Central memory CD8-positive, alpha-beta T cell (primary cell): ENCODE measurements around the gene CCDC40.

Experiments used
- ATAC-seq: fragments of 150-1000 bp; cut with Tn5 transposase; replicated peaks from 2 replicates; pipeline ENCODE4 v1.10.0; 2022; ENCODE audit warnings: mild to moderate bottlenecking, moderate FRiP score, moderate number of reproducible peaks; ENCODE audit not compliant: poor library complexity, severe bottlenecking; ENCODE audit errors: extremely low read depth
- DNase-seq, 2 donors: peaks; one replicate each; pipeline ENCODE4 v3.0.0; 2021; ENCODE audit warnings: low spot score in 2 of 2
- H3K27ac Mint-ChIP-seq: one replicate; pipeline ENCODE4 v1.8.0; 2022; ENCODE audit warnings: low read depth, mild to moderate bottlenecking, moderate library complexity, mixed read lengths
- H3K27me3 Mint-ChIP-seq: one replicate; pipeline ENCODE4 v1.8.0; 2022; ENCODE audit warnings: mixed read lengths
- H3K36me3 Mint-ChIP-seq: one replicate; pipeline ENCODE4 v1.8.0; 2022; ENCODE audit warnings: mild to moderate bottlenecking, moderate library complexity, mixed read lengths; ENCODE audit not compliant: insufficient read depth
- H3K4me1 Mint-ChIP-seq: one replicate; pipeline ENCODE4 v1.8.0; 2022; ENCODE audit warnings: mixed read lengths
- H3K4me3 Mint-ChIP-seq: one replicate; pipeline ENCODE4 v1.8.0; 2022; ENCODE audit warnings: mild to moderate bottlenecking, moderate library complexity, mixed read lengths
- H3K9me3 Mint-ChIP-seq: one replicate; pipeline ENCODE4 v1.8.0; 2022; ENCODE audit warnings: mixed read lengths

The CCDC40 gene

DNA sequence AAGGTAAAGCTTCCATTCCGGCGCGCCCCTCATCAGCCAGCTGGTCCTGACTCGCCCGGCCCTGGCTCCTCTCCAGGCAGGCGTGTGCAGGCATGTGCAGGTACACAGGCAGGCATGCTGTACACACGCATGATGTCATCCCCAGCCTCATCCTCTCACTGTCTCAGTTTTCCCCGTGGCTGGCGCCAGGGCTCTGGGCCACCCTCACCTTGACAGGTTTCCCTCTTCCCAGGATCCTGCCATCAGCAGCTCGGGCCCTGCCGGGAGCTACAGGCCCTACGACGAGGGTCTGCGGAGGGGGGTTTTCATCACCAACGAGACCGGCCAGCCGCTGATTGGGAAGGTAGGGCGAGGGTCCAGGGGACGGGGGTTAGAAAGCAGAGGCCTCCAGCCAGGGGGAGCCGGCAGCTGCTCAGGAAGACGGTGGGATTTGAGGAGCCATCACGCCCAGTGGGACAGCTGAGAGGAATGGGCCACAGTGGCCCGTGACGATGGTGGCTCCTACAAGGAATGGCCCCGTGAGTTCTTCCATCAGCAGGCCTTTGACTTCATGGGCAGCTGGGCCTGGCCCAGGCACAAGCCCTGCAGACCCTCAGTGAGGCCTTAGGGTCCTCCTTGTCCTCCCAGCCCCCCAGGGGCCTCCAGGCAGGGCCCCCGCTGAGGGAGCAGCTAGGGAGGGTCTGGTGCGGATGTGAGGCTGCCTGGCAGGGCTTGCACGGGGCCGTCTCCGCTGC, 73.4 kb downstream of the CCDC40 start:
- no peaks in the 10 kb centered on the region for H3K27me3 Mint-ChIP-seq
- H3K9me3 Mint-ChIP-seq, result no peaks in the 10 kb centered on the region
- ATAC-seq (no peak), DNase-seq (no peak)
- no peak overlapping the region for H3K4me3 Mint-ChIP-seq
- no peak overlapping the region for H3K27ac Mint-ChIP-seq
- no peaks in the 10 kb centered on the region for H3K4me1 Mint-ChIP-seq
- no peaks in the 10 kb centered on the region for H3K36me3 Mint-ChIP-seq

DNA sequence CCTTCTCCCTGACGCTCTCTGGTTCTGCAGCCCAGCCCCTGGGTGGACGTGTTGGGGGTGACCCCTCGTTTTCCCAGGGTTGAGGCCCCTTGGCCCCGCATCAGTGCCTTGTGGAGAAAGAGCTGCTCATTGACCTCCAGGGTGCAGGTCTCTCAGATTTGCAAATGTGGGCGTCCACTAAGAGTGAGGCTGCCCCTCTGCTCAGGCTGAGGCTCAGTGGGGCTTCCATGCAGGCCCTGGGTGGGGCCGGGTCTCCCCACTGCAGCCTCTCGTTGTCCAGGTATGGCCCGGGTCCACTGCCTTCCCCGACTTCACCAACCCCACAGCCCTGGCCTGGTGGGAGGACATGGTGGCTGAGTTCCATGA, 74.0 kb downstream of the CCDC40 start:
- Mint-ChIP-seq H3K36me3 (no peaks in the 10 kb centered on the region), H3K27ac (no peak overlapping the region), H3K4me3 (no peak overlapping the region), H3K4me1 (no peaks in the 10 kb centered on the region), H3K27me3 (no peaks in the 10 kb centered on the region), H3K9me3 (no peaks in the 10 kb centered on the region)
- ATAC-seq, result no peak
- no peak for DNase-seq

DNA sequence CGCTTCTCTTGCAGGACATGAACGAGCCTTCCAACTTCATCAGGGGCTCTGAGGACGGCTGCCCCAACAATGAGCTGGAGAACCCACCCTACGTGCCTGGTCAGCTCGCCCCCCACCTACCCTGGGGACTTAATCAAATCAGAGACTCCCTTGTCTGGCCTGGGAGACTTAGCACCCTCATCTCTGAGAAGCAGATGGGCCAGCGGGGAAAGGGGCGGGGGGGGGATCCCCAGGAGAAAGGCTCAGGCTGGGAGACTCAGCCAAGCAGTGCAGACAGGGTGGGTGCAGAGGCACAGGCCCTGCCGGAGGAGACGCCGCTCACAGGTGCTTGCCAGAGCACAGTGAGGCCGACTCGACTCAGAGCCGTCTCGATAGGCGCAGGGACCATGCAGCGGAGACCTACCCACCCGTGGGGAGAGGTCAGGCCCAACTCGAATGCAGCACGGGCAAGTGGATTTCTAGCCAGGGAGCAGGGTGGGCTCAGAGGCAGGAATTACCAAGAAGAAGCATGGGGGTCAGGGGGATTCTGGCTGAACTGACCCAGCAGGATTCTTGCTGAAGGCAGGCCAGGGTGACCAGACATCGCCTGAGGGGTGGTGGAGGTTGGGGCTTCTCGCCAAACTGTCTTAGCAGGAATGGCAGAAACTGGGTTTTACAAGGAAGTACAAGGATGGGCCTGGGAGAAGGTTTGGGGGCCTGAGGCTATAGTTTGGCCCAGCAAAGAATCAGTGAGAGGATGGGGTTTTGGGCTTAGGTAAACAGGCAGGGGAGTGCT, 74.7 kb downstream of the CCDC40 start:
- H3K27ac Mint-ChIP-seq, result no peak overlapping the region
- ATAC-seq (no peak), DNase-seq (no peak)
- no peak overlapping the region for H3K4me3 Mint-ChIP-seq
- H3K9me3 Mint-ChIP-seq, result no peaks in the 10 kb centered on the region
- no peaks in the 10 kb centered on the region for H3K36me3 Mint-ChIP-seq
- H3K4me1 Mint-ChIP-seq, result no peaks in the 10 kb centered on the region
- no peaks in the 10 kb centered on the region for H3K27me3 Mint-ChIP-seq

DNA sequence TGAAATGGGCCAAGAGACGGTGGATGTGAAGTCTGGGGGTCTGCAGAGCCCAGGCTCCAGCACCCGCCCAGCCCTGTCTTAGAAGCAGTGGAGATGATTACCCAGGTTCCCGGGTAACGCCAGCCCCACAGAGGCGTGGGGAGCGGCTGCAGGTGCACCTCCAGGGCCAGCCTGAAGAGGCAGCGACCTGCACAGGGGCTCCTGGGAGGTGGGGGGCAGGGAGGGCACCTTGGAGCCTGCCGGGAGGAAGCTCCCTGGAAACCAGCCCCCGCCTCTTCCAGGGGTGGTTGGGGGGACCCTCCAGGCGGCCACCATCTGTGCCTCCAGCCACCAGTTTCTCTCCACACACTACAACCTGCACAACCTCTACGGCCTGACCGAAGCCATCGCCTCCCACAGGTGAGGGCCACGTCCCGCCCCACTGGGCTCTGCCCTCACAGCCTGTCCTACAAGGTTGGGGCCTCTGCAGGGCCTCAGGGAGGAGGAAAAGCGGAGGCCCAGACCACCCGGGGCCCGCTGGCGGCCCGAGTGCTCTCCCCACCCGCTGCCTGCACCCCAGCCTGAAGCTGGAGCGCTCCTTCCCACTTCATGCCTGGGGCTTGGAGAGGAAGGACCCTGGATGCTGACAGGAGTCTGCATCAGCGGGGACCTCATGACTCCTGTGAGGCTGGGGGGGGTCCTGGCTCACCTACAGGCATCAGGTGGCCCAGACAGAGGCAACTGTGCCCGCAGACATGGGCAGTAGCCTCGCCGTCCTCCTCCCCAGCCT, 75.4 kb downstream of the CCDC40 start:
- Mint-ChIP-seq H3K27me3 (no peaks in the 10 kb centered on the region), H3K4me1 (no peaks in the 10 kb centered on the region), H3K27ac (no peak overlapping the region), H3K9me3 (no peaks in the 10 kb centered on the region), H3K36me3 (no peaks in the 10 kb centered on the region), H3K4me3 (no peak overlapping the region)
- no peak for ATAC-seq
- no peak for DNase-seq

DNA sequence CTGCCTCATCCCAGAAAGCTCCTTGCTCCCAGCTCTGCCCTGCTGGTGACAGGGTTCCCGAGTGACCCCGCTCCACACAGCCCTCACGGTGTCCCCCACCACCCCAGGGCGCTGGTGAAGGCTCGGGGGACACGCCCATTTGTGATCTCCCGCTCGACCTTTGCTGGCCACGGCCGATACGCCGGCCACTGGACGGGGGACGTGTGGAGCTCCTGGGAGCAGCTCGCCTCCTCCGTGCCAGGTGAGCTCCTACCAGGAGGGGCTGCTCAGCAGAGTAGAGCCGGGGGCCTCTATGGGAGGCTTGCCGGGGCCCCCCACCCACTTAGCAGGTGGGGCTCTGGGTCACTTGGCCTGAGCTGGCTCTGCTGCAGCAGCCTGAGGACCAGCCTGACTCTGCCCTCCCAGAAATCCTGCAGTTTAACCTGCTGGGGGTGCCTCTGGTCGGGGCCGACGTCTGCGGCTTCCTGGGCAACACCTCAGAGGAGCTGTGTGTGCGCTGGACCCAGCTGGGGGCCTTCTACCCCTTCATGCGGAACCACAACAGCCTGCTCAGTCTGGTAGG, 76.1 kb downstream of the CCDC40 start:
- H3K27ac Mint-ChIP-seq, result no peak overlapping the region
- H3K9me3 Mint-ChIP-seq, result no peaks in the 10 kb centered on the region
- DNase-seq (no peak), ATAC-seq (no peak)
- H3K4me3 Mint-ChIP-seq, result no peak overlapping the region
- H3K36me3 Mint-ChIP-seq, result no peaks in the 10 kb centered on the region
- H3K4me1 Mint-ChIP-seq, result no peaks in the 10 kb centered on the region
- H3K27me3 Mint-ChIP-seq, result no peaks in the 10 kb centered on the region

DNA sequence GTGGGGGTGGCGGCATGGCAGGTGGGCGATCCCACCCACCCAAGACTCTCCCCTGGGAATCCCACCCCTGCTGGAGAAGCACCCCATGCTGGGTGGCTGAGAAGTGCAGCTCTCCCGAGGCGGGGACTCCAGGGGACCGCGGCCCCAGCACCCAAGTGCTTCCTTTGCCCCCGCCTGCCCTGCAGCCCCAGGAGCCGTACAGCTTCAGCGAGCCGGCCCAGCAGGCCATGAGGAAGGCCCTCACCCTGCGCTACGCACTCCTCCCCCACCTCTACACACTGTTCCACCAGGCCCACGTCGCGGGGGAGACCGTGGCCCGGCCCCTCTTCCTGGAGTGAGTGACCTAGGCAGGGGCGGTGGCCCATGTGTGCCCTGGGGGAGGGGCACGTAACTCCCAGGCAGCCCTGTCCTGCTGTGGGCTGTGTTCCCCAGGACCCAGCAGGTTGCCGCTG, 76.6 kb downstream of the CCDC40 start:
- Mint-ChIP-seq H3K36me3 (no peaks in the 10 kb centered on the region), H3K9me3 (no peaks in the 10 kb centered on the region), H3K4me1 (no peaks in the 10 kb centered on the region), H3K4me3 (no peak overlapping the region), H3K27me3 (no peaks in the 10 kb centered on the region), H3K27ac (no peak overlapping the region)
- no peak for ATAC-seq
- DNase-seq, result no peak

DNA sequence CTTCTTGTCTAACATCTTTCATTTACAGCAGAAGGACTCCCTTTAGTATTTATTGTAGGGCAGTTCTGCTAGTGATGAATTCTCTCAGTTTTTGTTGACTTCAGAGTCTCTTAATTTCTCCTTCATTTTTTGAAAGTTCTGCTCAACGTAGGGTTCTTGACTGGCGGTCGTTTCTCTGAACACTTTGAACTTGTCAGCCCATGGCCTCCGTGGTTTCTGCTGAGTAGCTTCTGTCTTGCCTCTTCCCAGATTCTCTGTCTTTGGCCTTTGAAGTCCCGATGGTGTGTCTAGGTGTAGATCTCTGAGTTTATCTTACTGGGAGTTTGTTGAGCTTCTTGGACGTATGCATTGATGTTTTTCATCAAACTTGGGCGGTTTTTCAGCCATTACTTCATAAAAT, 78.3 kb downstream of the CCDC40 start:
- H3K27ac Mint-ChIP-seq, result no peak overlapping the region
- no peaks in the 10 kb centered on the region for H3K4me1 Mint-ChIP-seq
- no peaks in the 10 kb centered on the region for H3K9me3 Mint-ChIP-seq
- DNase-seq (no peak), ATAC-seq (no peak)
- no peak overlapping the region for H3K4me3 Mint-ChIP-seq
- no peaks in the 10 kb centered on the region for H3K27me3 Mint-ChIP-seq
- H3K36me3 Mint-ChIP-seq, result no peaks in the 10 kb centered on the region

DNA sequence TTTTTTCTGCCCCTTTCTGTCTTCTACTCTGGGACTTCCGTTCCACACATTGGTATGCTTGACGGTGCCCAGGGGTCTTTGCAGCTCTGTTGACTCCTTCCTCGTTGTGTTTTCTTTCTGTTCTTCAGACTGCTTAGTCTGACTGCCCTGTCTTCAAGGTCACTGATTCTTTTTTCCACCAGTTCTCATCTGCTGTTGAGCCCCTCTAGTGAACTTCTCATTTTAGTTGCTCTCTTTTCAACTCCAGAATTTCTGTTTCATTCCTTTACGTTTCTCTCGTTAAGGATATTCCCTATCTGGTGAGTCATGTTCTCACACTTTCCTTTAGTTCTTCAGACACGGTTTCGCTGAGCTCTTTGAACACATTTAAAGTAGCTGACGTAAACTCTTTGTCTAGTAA, 78.7 kb downstream of the CCDC40 start:
- no peak overlapping the region for H3K27ac Mint-ChIP-seq

DNA sequence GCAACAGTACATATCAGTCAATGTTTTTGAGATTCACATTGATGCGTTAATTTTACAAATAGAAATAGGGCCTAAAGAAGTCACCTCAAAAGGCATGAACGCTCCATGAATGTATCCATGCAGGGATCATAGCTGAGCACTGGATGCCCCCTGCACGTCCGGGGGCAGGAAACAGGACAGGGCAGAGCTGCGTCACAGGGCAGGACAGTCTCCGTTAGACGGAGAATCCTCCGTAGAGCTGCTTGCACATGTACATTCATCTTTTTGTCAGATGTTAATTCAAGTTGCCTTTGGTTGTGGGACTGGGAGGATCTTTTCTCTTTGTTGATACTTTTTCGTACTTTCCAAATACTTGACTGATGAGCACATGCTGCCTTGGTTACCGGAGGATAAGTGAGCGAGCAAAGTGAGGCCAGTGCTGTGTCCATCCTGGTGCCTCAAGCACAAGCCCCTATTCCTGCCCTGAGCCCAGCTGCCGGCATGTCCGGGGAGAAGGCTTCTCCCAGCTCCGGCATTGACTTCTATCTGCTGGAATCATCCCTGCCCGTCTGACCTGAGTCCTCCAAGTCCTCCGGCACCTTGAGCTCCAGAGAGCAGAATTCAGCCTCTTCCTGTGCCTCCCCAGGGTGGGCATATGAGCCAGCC, 80.0 kb downstream of the CCDC40 start:
- no peak overlapping the region for H3K27ac Mint-ChIP-seq

More for the DNA sequence above, 78.7 kb downstream of the CCDC40 start:
- Mint-ChIP-seq H3K4me1 (no peaks in the 10 kb centered on the region), H3K36me3 (no peaks in the 10 kb centered on the region), H3K4me3 (no peak overlapping the region), H3K27me3 (no peaks in the 10 kb centered on the region), H3K9me3 (no peaks in the 10 kb centered on the region)
- no peak for DNase-seq
- no peak for ATAC-seq

DNA sequence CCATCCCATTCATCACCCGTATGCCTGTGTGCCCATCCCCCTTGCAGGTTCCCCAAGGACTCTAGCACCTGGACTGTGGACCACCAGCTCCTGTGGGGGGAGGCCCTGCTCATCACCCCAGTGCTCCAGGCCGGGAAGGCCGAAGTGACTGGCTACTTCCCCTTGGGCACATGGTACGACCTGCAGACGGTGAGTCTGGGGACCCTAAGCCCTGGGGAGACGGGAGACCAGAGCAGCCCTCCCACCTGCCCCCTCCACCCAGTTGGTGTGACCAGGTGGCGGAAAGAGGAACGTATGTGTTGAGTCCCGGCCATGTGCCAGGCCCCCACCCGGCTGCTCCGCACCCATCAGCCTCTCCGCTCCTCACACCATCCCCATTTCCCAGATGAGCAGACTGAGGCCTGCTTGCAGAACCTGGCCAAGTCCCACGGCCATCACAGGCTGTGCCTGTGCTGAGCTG, 80.5 kb downstream of the CCDC40 start:
- no peak for ATAC-seq
- Mint-ChIP-seq H3K27me3 (no peaks in the 10 kb centered on the region), H3K9me3 (no peaks in the 10 kb centered on the region), H3K36me3 (no peaks in the 10 kb centered on the region), H3K4me1 (no peaks in the 10 kb centered on the region), H3K4me3 (no peak overlapping the region), H3K27ac (no peak overlapping the region)
- DNase-seq, result no peak

More for the DNA sequence above, 80.0 kb downstream of the CCDC40 start:
- H3K9me3 Mint-ChIP-seq, result no peaks in the 10 kb centered on the region
- no peaks in the 10 kb centered on the region for H3K36me3 Mint-ChIP-seq
- H3K27me3 Mint-ChIP-seq, result no peaks in the 10 kb centered on the region
- no peak for ATAC-seq
- no peaks in the 10 kb centered on the region for H3K4me1 Mint-ChIP-seq
- H3K4me3 Mint-ChIP-seq, result no peak overlapping the region
- no peak for DNase-seq

DNA sequence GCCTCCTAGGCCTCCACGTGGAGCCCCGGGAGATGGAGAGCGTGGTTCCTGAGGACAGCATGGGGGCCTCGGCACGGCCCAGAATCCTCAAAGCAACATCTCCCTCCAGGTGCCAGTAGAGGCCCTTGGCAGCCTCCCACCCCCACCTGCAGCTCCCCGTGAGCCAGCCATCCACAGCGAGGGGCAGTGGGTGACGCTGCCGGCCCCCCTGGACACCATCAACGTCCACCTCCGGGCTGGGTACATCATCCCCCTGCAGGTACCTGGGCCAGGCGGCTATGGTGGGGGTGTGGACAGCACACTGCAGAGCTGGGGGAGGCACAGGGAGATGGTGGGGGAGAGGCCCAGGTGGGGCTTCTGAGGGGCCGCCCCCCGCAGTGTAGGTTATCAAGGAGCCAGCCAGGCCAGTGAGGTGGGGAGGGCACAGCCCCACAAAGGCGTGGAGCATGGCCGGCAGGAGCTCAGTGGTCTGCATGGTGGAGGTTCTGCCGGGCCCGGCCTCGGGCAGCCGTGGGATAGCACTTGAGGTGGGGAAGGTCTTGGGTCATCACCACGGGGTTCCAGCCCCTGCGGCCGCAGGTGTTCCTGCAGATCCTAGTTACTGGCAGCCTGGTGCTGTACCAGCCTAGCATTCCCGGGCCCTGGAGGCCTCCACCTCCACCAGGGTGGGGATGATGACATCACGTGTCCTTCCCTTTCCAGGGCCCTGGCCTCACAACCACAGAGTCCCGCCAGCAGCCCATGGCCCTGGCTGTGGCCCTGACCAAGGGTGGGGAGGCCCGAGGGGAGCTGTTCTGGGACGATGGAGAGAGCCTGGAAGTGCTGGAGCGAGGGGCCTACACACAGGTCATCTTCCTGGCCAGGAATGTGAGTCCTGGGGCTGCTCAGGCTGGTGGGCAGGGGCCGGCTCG, 81.3 kb downstream of the CCDC40 start:
- DNase-seq (no peak), ATAC-seq (no peak)
- Mint-ChIP-seq H3K27me3 (no peaks in the 10 kb centered on the region), H3K9me3 (no peaks in the 10 kb centered on the region), H3K4me1 (no peaks in the 10 kb centered on the region), H3K4me3 (no peak overlapping the region), H3K36me3 (no peaks in the 10 kb centered on the region), H3K27ac (no peak overlapping the region)
